ENCODE results near the gene KLC1.

Gene KLC1

DNA sequence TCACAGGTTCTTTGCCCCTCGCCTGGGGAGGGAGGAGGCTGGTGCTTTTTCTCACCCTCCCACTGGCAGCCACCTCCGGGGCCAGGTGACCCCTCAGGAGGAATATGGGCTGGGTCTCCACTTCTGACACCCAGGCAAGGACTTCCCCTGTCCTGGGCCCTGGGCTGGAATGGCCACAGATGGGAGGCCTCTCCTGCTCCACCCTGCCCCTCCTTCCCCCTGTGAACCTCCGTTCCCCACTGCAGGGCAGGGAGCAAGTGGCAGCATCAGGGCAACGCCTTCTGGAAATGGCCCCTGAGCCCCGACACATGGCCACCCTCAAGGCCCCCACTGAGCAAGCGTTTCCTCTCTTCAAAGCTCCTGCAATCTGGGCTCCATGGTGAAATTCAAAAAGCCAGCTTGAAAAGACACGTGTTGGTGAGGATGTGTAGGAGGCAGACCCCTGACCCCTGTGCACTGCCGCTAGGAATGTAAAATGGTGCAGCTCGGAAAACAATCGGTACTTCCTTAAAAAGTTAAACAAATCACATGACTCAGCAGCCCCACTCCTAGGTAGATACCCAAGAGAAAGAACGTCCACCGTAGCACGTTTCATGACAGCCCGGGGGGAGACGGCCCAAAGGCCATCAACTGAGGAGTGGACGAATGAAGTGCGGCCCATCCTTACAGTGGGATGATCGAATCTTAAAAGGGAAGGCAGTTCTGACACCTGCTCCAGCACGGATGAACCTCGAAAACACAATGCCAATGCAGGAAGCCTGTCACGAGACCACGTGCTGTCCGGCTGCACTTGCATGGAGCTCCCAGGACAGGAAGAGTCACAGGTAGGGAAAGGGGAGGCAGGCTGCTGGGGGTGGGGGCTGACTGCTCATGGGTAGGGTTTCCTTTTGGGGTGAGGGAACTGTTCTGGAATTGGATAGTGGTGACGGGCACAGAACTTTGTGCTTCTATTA, 74.7 kb downstream of the KLC1 start:
- H3K4me3 ChIP-seq (ENCODE audit: low read depth, low read length) = no peak overlapping the region
- DNase-seq (ENCODE audit: low read depth) = peak; percentile 39
- TF ChIP-seq CTCF (conservative IDR thresholded peaks at IDR 0.05; ENCODE audit: low read depth, low read length) = no peak

- H3K4me3 ChIP-seq (ENCODE audit: low read depth, low read length) = no peak overlapping the region
- no peak for TF ChIP-seq CTCF (conservative IDR thresholded peaks at IDR 0.05; ENCODE audit: low read depth, low read length)
- DNase-seq (ENCODE audit: low read depth) = no peak
Measured at GRCh38 chr14:103704708-103705107, 75.7 kb downstream of the KLC1 start.

DNA sequence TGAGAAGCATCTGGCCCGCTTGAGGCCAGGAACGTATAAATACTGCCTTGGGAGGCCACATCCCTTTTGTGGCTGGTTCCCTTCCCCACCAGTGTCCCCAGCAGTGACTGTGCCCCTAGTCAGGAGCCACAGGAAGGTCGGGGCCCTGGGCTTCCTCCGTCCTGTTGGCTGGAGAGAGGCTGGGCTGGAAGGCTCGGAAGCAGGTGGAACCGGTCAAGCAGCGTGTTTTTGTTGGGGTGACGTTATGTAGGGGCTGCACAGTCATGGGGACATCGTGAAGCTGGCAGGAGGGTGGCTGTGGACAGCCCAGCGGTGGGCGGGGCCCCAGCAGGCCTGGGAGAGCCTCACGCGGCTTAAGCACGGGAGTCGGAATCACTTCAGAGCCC, 76.1 kb downstream of the KLC1 start:
- no peak overlapping the region for H3K4me3 ChIP-seq (ENCODE audit: low read depth, low read length)
- DNase-seq (ENCODE audit: low read depth) = no peak
- no peak for TF ChIP-seq CTCF (conservative IDR thresholded peaks at IDR 0.05; ENCODE audit: low read depth, low read length)

DNA sequence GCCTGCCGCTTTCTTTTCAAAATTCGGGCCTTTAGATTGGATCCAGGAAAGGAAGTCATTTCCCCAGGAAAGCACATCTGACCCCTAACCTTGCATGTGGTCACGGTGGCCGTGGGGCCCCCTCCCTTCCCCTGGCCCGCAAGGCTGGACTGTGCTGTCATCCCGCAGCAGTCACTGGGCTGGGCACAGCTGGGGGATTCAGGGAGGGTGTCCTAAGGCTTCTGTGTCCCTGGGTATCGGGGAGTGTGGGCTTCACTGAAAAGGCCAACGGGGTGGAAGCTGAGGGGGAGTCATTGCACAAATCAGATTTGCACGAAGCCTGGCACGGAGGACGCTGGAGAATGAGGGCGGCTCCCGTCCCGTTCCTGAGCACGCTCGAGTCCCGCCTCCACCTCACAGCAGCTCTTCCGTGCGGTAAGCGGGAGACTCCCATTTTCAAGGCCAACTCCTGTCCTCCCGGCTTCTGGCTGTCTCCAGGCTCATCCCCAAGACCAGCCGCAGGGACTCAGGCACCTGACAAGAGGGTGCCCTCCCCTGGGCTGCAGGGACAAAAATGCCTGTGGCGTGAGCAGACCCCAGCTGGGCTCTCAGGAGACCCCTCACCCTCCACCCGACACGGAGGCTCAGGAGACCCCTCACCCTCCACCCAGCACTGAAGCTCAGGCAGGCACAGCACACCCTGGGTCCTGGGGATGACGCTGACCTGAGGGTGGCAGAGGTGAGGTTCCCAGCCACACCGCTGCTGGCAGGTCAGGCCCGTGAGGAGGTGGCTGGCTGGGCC, 76.7 kb downstream of the KLC1 start:
- TF ChIP-seq CTCF (conservative IDR thresholded peaks at IDR 0.05; ENCODE audit: low read depth, low read length) = no peak
- DNase-seq (ENCODE audit: low read depth) = no peak
- H3K4me3 ChIP-seq (ENCODE audit: low read depth, low read length) = no peak overlapping the region

- DNase-seq (ENCODE audit: low read depth) = no peak
- TF ChIP-seq CTCF (conservative IDR thresholded peaks at IDR 0.05; ENCODE audit: low read depth, low read length) = no peak
- no peak overlapping the region for H3K4me3 ChIP-seq (ENCODE audit: low read depth, low read length)
Measured at GRCh38 chr14:103706551-103707328, 77.7 kb downstream of the KLC1 start.

DNA sequence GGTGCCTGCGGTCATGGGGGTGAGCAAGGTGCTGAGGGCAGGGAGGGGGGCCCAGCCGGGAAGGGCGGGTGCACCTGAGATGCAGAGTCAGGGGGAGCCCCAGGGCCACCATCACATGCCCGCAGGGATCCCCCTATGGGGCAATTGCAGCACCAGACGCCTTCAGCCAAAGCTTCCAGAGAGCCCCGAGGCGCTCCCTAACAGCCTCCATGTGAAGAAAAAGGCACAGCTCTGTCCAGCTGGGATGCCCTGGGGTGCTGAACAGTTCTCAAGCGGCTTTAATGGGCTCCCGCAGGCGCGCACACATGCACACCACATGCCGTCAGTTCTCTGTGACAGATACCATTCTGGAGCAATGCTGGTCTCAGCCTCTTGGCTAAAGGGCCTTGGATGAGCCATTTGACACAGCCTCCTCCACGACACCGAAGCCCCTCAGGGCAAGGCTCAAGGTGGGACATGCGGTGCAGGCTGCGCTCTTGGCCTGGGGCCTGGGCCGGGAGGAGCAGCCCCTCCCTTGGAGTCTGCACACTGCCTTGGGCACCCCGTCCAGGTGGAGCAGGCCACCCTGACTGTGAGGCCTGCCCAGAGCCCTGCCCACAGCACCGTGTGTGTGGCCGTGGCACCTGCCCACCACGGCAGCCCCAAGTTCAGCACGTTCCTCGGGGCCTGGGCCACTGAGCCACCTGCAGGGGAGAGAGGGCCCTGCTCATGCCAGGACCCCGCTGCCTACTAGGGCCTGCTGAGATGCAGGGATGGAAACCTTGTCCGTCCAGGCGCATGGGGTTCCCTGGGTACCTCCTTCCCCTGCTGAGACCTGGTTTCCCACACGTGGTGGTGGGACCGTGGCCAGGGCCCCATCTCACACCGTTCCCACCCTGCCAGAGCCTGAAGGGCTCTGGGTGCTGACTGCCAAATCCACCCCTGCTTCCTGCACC, 78.6 kb downstream of the KLC1 start:
- no peak for TF ChIP-seq CTCF (conservative IDR thresholded peaks at IDR 0.05; ENCODE audit: low read depth, low read length)
- no peak for DNase-seq (ENCODE audit: low read depth)
- no peak overlapping the region for H3K4me3 ChIP-seq (ENCODE audit: low read depth, low read length)

Data from choroid plexus epithelial cell (primary cell).